Adipocyte (in vitro differentiated cells): Measurements from ENCODE around the gene DENND1A.
"Not testable (repeated sequence)": the region's sequence is repeated elsewhere in the genome, so short reads cannot be mapped to it uniquely, and the experiment has no call there.

Experiments used
- DNase-seq: peaks from one replicate; pipeline ENCODE4 v3.0.0-alpha.2; 2015; ENCODE audit warnings: low read depth
- H3K27me3 ChIP-seq: replicated peaks from 2 replicates; pipeline ENCODE4 v1.7.0; 2013; ENCODE audit warnings: mild to moderate bottlenecking, low read length, moderate library complexity; ENCODE audit not compliant: control insufficient read depth, insufficient read depth
- H3K36me3 ChIP-seq: 2 replicates; pipeline ENCODE4 v1.7.0; 2013; ENCODE audit warnings: low read length, mild to moderate bottlenecking, moderate library complexity; ENCODE audit not compliant: control insufficient read depth, insufficient read depth, severe bottlenecking
- H3K4me1 ChIP-seq: 2 replicates; pipeline ENCODE4 v1.7.0; 2013; ENCODE audit warnings: mild to moderate bottlenecking, low read length, moderate library complexity; ENCODE audit not compliant: control insufficient read depth, insufficient read depth
- H3K4me3 ChIP-seq: 2 replicates; pipeline ENCODE4 v1.7.0; 2013; ENCODE audit warnings: mild to moderate bottlenecking, low read length, moderate library complexity
- H3K9ac ChIP-seq: 2 replicates; pipeline ENCODE4 v1.7.0; 2013; ENCODE audit warnings: mild to moderate bottlenecking, low read length, moderate library complexity
- H3K9me3 ChIP-seq: 2 replicates; pipeline ENCODE4 v1.7.0; 2013; ENCODE audit warnings: mild to moderate bottlenecking, low read length, moderate library complexity; ENCODE audit not compliant: control insufficient read depth

DENND1A gene

DNA sequence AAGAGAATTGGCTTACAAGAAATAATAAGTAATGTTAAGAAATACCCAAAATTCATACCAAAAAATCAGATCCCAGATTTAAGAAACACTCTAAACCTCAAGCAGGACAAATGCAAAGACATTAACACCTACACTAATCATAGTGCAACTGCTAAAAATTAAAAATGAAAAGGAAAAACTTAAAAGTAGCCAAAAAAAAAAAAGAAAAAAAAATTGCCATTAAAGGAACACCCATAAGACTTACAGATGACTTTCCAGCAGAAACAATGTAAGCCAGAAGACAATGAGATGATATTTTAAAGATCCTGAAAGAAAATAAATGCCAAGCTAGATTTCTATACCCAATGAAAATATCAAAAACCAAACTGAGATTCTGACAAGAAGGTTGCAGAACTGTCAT is 101.5 kb downstream of the DENND1A start:
- no peaks in the 10 kb centered on the region for H3K4me1 ChIP-seq
- no peak for DNase-seq
- H3K9me3 ChIP-seq = peaks cover 34% of the 10 kb centered on the region
- peaks cover 12% of the 10 kb centered on the region for H3K36me3 ChIP-seq
- peak overlapping the region; percentile 42 for H3K4me3 ChIP-seq
- no peak overlapping the region for H3K9ac ChIP-seq
- no peaks in the 10 kb centered on the region for H3K27me3 ChIP-seq

DNA sequence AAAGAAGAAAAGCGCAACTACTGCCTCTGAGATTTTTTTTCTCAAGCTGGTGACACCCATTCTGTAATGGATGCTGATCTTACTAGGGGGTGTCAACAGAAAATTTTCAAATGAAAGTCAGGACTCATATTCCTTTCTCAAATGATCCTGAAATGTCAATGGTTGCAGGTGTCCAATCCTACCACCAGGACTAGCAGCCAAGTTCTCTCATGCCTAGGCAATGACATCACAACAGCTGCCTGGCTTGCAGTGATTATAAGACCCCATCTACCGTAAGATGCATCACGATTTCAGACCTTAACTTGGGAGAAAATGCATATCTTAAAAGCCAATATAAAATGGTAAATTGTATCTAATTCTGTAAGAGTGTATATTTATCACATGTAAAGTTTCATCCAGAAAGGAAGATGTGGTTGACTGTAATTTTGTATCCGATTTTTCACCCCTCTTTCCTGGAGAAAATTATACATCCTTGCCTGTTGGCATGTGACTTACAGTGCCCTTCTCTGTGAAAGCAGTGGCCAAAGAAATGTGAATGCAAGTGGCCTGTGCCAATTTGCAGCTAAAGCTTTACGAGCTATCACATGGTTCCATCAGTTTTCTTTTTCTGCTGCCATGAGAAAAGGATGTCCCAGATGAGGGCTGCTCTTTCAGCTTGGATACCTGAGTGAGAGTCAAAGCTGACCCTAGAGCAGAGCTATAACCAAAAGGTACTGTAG is 104.4 kb downstream of the DENND1A start:
- Histone ChIP-seq H3K4me1 (peaks cover 3% of the 10 kb centered on the region), H3K9me3 (peaks cover 34% of the 10 kb centered on the region), H3K9ac (no peak overlapping the region), H3K36me3 (peaks cover 12% of the 10 kb centered on the region), H3K4me3 (no peak overlapping the region), H3K27me3 (no peaks in the 10 kb centered on the region)
- peak; percentile 7 for DNase-seq

DNA sequence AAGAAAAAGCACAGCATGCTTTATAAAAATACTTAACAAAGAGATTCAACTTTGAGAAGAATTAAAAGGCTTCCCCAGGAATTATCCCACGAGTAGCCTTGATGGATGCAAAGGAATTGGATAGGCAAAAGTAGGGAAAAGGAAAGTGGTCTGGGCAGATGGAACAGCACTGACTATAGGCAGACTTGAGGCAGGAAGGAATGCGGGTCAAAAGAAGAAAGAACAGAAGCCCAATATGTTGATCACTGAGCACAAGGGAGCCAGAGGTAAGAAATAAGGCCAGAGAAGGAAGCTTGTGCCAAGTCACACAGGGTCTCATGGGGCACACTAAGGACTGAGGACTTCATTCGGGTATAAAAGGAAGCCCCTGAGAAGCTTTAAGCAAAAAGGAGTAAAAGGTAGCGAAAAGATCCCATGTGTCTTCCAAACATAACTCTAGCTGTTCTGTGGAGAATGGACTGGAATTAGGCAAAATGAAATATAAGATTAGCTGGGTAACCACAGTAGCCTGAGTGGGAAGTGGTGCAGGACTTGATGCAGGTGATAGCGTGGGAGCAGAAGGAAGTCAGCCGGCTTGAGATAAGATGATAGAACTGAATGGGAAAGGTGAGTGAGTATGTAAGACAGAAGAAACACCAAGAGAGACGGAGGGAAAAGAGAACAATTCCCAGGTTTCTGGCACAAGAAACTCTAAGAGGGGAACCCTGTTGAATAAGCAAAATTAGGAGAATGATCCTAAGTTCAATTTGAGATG is 106.6 kb downstream of the DENND1A start:
- peaks cover 18% of the 10 kb centered on the region for H3K9me3 ChIP-seq
- H3K27me3 ChIP-seq = no peaks in the 10 kb centered on the region
- H3K9ac ChIP-seq = no peak overlapping the region
- H3K4me1 ChIP-seq = peaks cover 3% of the 10 kb centered on the region
- no peak overlapping the region for H3K4me3 ChIP-seq
- no peak for DNase-seq
- H3K36me3 ChIP-seq = no peaks in the 10 kb centered on the region

DNA sequence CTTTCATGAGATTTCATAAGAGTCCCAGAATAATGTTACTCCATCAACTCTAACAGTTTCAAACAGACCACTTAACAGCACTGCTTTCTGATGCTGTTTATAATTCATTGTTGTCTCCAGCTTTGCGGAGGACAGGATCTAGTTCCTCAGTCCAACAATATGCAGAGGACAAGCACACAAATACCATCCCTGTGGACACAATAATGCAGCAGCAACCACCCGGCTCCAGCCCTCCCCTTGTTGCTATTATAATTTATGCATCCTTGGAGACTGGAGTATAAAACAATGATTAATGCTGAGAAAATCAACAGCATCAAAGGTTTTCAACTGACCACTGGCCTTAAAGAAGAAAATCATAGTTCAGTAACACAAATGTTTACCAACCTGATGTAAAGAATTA is 108.3 kb downstream of the DENND1A start:
- DNase-seq = no peak

DNA sequence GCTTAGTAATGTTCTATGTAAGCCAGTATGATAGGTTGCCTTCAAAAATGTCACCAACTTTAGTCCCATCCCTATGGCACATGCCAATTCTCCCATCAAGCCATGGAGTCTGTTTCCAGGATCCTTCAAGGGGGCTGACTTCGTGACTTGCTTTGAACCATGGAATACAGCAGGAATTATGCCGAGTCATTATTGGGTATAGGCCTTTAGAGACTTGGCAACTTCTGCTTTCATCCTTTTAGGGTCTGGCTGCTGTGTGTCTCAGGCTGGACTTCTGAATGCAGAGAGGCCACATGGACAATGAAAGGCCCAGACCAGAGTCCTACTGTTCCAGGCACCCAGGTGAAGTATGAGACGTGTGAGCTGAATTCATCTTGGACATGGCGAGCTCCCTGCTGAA is 109.8 kb downstream of the DENND1A start:
- Histone ChIP-seq H3K9me3 (no peaks in the 10 kb centered on the region), H3K27me3 (no peaks in the 10 kb centered on the region), H3K4me3 (no peak overlapping the region), H3K4me1 (peaks cover 3% of the 10 kb centered on the region), H3K36me3 (no peaks in the 10 kb centered on the region), H3K9ac (no peak overlapping the region)
- no peak for DNase-seq

More for the DNA sequence above, 108.3 kb downstream of the DENND1A start:
- Histone ChIP-seq H3K9ac (no peak overlapping the region), H3K36me3 (no peaks in the 10 kb centered on the region), H3K4me1 (peaks cover 3% of the 10 kb centered on the region), H3K9me3 (peaks cover 4% of the 10 kb centered on the region), H3K4me3 (no peak overlapping the region), H3K27me3 (no peaks in the 10 kb centered on the region)

DNA sequence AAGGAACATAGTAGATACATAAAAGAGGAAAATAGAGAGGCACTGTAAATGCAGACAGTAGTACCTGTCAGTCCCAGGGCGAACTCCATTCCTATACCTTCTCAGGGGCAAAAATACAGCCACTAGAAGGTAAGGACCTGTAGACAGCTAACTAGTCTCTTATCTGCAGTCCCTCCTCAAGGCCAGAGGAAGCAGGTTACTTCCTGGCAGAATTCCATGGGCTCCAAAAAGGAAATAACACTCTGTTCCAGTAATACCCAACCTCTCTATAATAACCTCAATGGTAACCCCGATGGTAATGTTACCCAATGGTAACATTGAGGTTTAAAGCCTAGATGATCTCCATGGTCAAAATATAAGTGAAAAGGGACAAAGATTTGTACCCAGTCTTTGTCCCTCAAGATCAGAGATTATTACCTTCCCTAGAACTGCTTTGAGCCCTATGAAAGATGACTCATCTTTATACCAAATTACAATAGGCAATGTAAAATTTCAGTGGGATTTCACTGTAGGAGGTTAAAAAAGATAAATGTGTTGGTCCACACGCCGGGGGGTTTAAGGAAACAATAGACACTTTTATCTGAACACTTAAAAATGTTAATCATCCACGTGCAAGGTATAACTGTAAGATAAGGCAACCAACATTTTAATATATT is 113.0 kb downstream of the DENND1A start:
- no peak overlapping the region for H3K9ac ChIP-seq
- H3K36me3 ChIP-seq = no peaks in the 10 kb centered on the region
- H3K4me1 ChIP-seq = peaks cover 3% of the 10 kb centered on the region
- H3K4me3 ChIP-seq = no peak overlapping the region
- H3K27me3 ChIP-seq = no peaks in the 10 kb centered on the region
- H3K9me3 ChIP-seq = no peaks in the 10 kb centered on the region
- DNase-seq = no peak

DNA sequence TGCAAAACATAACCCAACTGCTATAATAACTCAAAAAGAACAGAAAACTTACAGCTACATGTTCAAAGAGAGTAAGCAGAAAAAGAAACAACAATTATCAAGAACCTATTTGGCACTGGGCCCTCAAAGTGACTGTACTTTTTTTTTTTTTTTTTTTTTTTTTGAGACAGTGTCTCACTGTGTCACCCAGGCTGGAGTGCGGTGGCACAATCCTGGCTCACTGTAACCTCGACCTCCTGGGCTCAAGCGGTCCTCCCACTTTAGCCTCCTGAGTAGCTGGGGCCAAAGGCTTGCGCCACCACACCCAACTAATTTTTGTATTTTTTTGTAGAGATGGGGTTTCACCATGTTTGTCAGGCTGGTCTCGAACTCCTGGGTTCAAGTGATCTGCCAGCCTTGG is 114.1 kb downstream of the DENND1A start:
- not testable (repeated sequence) for H3K36me3 ChIP-seq, DNase-seq, H3K4me3 ChIP-seq, H3K9me3 ChIP-seq, H3K9ac ChIP-seq, H3K27me3 ChIP-seq, H3K4me1 ChIP-seq

DNA sequence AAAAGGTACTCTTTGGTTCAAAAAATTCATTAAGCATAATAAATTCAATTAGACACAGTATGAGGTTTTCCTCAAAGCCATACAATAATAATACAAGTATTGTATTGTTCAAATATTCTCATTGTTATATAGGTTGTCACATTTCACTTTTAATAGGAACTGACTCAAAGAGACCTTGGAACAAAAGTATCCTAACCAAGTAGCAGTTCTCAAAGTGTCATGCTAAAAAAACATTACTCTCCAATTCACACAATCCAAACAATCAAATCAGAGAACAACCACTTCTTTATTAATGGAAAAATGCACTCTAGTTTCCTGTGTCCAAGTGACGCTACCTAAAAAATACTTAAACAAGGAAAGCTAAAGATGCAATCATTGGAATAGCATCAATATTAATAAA is 115.4 kb downstream of the DENND1A start:
- Histone ChIP-seq H3K27me3 (no peaks in the 10 kb centered on the region), H3K4me1 (no peaks in the 10 kb centered on the region), H3K9me3 (no peaks in the 10 kb centered on the region), H3K36me3 (no peaks in the 10 kb centered on the region), H3K9ac (no peak overlapping the region), H3K4me3 (no peak overlapping the region)
- DNase-seq = no peak

DNA sequence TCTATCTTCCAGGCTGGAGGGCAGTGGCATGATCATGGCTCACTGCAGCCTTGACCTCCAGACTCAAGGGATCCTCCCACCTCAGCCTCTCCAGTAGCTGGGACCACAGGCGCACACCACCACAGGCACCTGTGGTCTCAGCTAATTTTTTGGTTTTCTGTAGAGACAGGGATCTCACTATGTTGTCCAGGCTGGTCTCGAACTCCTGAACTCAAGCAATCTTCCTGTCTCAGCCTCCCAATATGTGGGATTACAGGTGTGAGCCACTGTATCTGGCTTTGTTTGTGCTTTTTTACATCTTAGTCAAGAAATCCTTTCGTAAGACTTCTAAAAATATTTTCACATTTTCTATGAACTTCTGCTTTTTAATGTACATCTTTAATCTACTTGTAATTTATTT is 116.9 kb downstream of the DENND1A start:
- Histone ChIP-seq H3K4me1 (no peaks in the 10 kb centered on the region), H3K9ac (no peak overlapping the region), H3K36me3 (no peaks in the 10 kb centered on the region), H3K4me3 (no peak overlapping the region), H3K9me3 (no peaks in the 10 kb centered on the region), H3K27me3 (no peaks in the 10 kb centered on the region)
- no peak for DNase-seq

GRCh38 chr9:123807251-123807650 is 122.7 kb downstream of the DENND1A start:
- DNase-seq = no peak
- H3K36me3 ChIP-seq = no peaks in the 10 kb centered on the region

GRCh38 chr9:123806829-123807228 is 123.1 kb downstream of the DENND1A start:
- no peaks in the 10 kb centered on the region for H3K4me1 ChIP-seq
- no peak for DNase-seq
- H3K9ac ChIP-seq = no peak overlapping the region
- no peaks in the 10 kb centered on the region for H3K27me3 ChIP-seq
- H3K4me3 ChIP-seq = no peak overlapping the region
- no peaks in the 10 kb centered on the region for H3K9me3 ChIP-seq
- no peaks in the 10 kb centered on the region for H3K36me3 ChIP-seq

More at GRCh38 chr9:123807251-123807650, 122.7 kb downstream of the DENND1A start:
- no peaks in the 10 kb centered on the region for H3K4me1 ChIP-seq
- no peak overlapping the region for H3K4me3 ChIP-seq
- no peaks in the 10 kb centered on the region for H3K9me3 ChIP-seq
- no peak overlapping the region for H3K9ac ChIP-seq
- no peaks in the 10 kb centered on the region for H3K27me3 ChIP-seq
